Tibial nerve (tissue), 4 donors: ENCODE results near the gene TBCC. TPM values are rescaled to one million over a fixed set of nuclear protein-coding genes. Genes with fewer than 3 reads are reported as not detected.
A peak's percentile ranks its signal among the peaks of the same experiment; 100 is the strongest.

Experiments used
- DNase-seq, 2 donors: peaks; one replicate each; pipeline ENCODE4 v3.0.0-alpha.2; 2019; ENCODE audit warnings: low spot score in 2 of 2
- H3K27ac ChIP-seq, 4 donors: fragments of 200-600 bp; sonication (generic) in 3 of 4; one replicate each; pipeline ENCODE4 v1.5.1; 2017 to 2019; ENCODE audit warnings: mild to moderate bottlenecking in 1 of 4
- H3K27me3 ChIP-seq, 2 donors: fragments of 200-600 bp; sonication (generic) in 1 of 2; one replicate each; pipeline versions ENCODE4 v1.5.1 to v1.6.0; 2017 to 2019
- H3K36me3 ChIP-seq, 3 donors: fragments of 200-600 bp; sonication (generic); one replicate each; pipeline ENCODE4 v1.5.1; 2018 to 2019
- H3K4me1 ChIP-seq, 4 donors: fragments of 200-600 bp; sonication (generic) in 3 of 4; one replicate each; pipeline ENCODE4 v1.5.1; 2017 to 2019
- H3K4me3 ChIP-seq, 4 donors: fragments of 200-600 bp; sonication (generic) in 3 of 4; one replicate each; pipeline ENCODE4 v1.5.1; 2017 to 2019; ENCODE audit warnings: mild to moderate bottlenecking in 1 of 4, moderate library complexity in 1 of 4
- H3K9me3 ChIP-seq, 4 donors: fragments of 200-600 bp; sonication (generic) in 3 of 4; one replicate each; pipeline ENCODE4 v1.5.1; 2017 to 2019
- CTCF ChIP-seq, 5 experiments: fragments of 200-600 bp in 3 of 5; fragments of 450-650 bp in 2 of 5; sonication (generic) in 3 of 5; IDR thresholded peaks; one replicate each; pipeline ENCODE4 v1.5.1; 2016 to 2019; ENCODE audit warnings: antibody characterized with exemption in 5 of 5, mild to moderate bottlenecking in 3 of 5, moderate library complexity in 2 of 5
- EP300 ChIP-seq, 2 donors: sonication (generic); formaldehyde crosslinking; IDR thresholded peaks; one replicate each; pipeline ENCODE4 v1.6.1; 2017; ENCODE audit warnings: antibody characterized with exemption in 2 of 2, mild to moderate bottlenecking in 1 of 2
- POLR2A ChIP-seq, 2 donors: fragments of 450-650 bp; IDR thresholded peaks; one replicate each; pipeline ENCODE4 v1.6.1; 2017; ENCODE audit warnings: antibody characterized with exemption in 2 of 2, mild to moderate bottlenecking in 2 of 2, moderate library complexity in 2 of 2
- WGBS, 2 donors: methylation state at CpG; one replicate each; pipeline ENCODE4 v1.1.5; 2018; 5-methylcytosine and 5-hydroxymethylcytosine counted together
- total RNA-seq, 4 donors: library from RNA; depleted of rRNA; stranded (reverse); fragments of >200 nt; gene quantifications; one replicate each; pipeline ENCODE4 v1.1.0, GENCODE V29; 2016

Gene TBCC
- total RNA-seq, 4 donors from 2014 or later, result 20.7 to 29.4 (median 25.4) TPM

GRCh38 chr6:42746463-42747391 lies 824 bp upstream of the TBCC start:
- Histone ChIP-seq H3K36me3 (no peaks in the 10 kb centered on the region), H3K9me3 (no peaks in the 10 kb centered on the region), H3K27ac (peak overlapping the region; percentile 90 to 95 (median 92)), H3K4me1 (peaks cover 0 to 52% (median 26%) of the 10 kb centered on the region in 4 donors), H3K27me3 (no peaks in the 10 kb centered on the region), H3K4me3 (peak overlapping the region; percentile 85 to 95 (median 94))
- 0 to 1% methylated on average over 46 to 53 of the region's 55 CpGs for WGBS, 2 donors
- DNase-seq, result peak; percentile 62 to 71
- TF ChIP-seq POLR2A (IDR thresholded peaks at IDR 0.05), result peak; percentile 58 to 80
- peak; percentile 20 to 92 for TF ChIP-seq EP300 (IDR thresholded peaks at IDR 0.05)
- peak in 1 of 5 experiments; percentile 8 for TF ChIP-seq CTCF (IDR thresholded peaks at IDR 0.05)

- H3K4me1 ChIP-seq, result peaks cover 0 to 42% (median 22%) of the 10 kb centered on the region in 4 donors
- no peaks in the 10 kb centered on the region for H3K36me3 ChIP-seq
- no peak for DNase-seq
- H3K27me3 ChIP-seq, result no peaks in the 10 kb centered on the region
- H3K27ac ChIP-seq, result peak overlapping the region; percentile 81 to 94 (median 93)
- H3K4me3 ChIP-seq, result peak overlapping the region; percentile 85 to 96 (median 94)
- TF ChIP-seq POLR2A (IDR thresholded peaks at IDR 0.05) (no peak), CTCF (IDR thresholded peaks at IDR 0.05) (no peak), EP300 (IDR thresholded peaks at IDR 0.05) (no peak)
- H3K9me3 ChIP-seq, result no peaks in the 10 kb centered on the region
- 1 to 2% methylated on average over 23 to 24 of the region's 29 CpGs for WGBS, 2 donors
These were observed 742 bp downstream of the TBCC start for GRCh38 chr6:42745083-42745639.

- Histone ChIP-seq H3K4me1 (peaks cover 0 to 36% (median 22%) of the 10 kb centered on the region in 4 donors), H3K36me3 (no peaks in the 10 kb centered on the region), H3K27ac (peak overlapping the region in 1 of 4 donors; percentile 94), H3K4me3 (peak overlapping the region; percentile 85 to 96 (median 94)), H3K27me3 (no peaks in the 10 kb centered on the region), H3K9me3 (no peaks in the 10 kb centered on the region)
- TF ChIP-seq POLR2A (IDR thresholded peaks at IDR 0.05) (no peak), EP300 (IDR thresholded peaks at IDR 0.05) (no peak)
- DNase-seq, result no peak
- 69 to 71% methylated on average over 21 of the region's 21 CpGs for WGBS, 2 donors
These were observed 1.5 kb downstream of the TBCC start for GRCh38 chr6:42744351-42744893.

- Histone ChIP-seq H3K27me3 (no peaks in the 10 kb centered on the region), H3K36me3 (no peaks in the 10 kb centered on the region), H3K4me3 (no peak overlapping the region), H3K4me1 (peaks cover 0 to 19% (median 14%) of the 10 kb centered on the region in 4 donors), H3K27ac (no peak overlapping the region), H3K9me3 (no peaks in the 10 kb centered on the region)
- WGBS, 2 donors, result 72 to 77% methylated on average over 5 of the region's 5 CpGs
- DNase-seq, result no peak
- TF ChIP-seq POLR2A (IDR thresholded peaks at IDR 0.05) (no peak), CTCF (IDR thresholded peaks at IDR 0.05) (no peak), EP300 (IDR thresholded peaks at IDR 0.05) (no peak)
These were observed 3.6 kb downstream of the TBCC start for GRCh38 chr6:42742116-42742894.

GRCh38 chr6:42740725-42741124 lies 5.2 kb downstream of the TBCC start:
- Histone ChIP-seq H3K27me3 (no peaks in the 10 kb centered on the region), H3K4me3 (no peak overlapping the region), H3K36me3 (no peaks in the 10 kb centered on the region), H3K27ac (no peak overlapping the region), H3K9me3 (no peaks in the 10 kb centered on the region), H3K4me1 (peaks cover 0 to 19% (median 14%) of the 10 kb centered on the region in 4 donors)
- 58 to 65% methylated on average over 3 of the region's 3 CpGs for WGBS, 2 donors
- DNase-seq, result no peak
- TF ChIP-seq EP300 (IDR thresholded peaks at IDR 0.05) (no peak), CTCF (IDR thresholded peaks at IDR 0.05) (no peak), POLR2A (IDR thresholded peaks at IDR 0.05) (no peak)
